Fibroblast of pulmonary artery (primary cell): Measurements from ENCODE around the gene DMPK.
A peak's percentile ranks its signal among the peaks of the same experiment; 100 is the strongest.

Source experiments
- DNase-seq: peaks from one replicate; pipeline ENCODE4 v3.0.0-alpha.2; 2010; ENCODE audit warnings: low read depth
- H3K4me3 ChIP-seq: replicated peaks from 2 replicates; pipeline ENCODE4 v1.5.1; 2011; ENCODE audit warnings: low read depth, mild to moderate bottlenecking, control low read depth, low read length, moderate library complexity
- TF ChIP-seq, protein P1 (sequence below): IDR thresholded peaks from 2 replicates; pipeline ENCODE4 v1.5.1; 2011; ENCODE audit warnings: mild to moderate bottlenecking, control low read depth, low read length, inconsistent platforms; ENCODE audit errors: missing control alignments

Gene DMPK

DNA sequence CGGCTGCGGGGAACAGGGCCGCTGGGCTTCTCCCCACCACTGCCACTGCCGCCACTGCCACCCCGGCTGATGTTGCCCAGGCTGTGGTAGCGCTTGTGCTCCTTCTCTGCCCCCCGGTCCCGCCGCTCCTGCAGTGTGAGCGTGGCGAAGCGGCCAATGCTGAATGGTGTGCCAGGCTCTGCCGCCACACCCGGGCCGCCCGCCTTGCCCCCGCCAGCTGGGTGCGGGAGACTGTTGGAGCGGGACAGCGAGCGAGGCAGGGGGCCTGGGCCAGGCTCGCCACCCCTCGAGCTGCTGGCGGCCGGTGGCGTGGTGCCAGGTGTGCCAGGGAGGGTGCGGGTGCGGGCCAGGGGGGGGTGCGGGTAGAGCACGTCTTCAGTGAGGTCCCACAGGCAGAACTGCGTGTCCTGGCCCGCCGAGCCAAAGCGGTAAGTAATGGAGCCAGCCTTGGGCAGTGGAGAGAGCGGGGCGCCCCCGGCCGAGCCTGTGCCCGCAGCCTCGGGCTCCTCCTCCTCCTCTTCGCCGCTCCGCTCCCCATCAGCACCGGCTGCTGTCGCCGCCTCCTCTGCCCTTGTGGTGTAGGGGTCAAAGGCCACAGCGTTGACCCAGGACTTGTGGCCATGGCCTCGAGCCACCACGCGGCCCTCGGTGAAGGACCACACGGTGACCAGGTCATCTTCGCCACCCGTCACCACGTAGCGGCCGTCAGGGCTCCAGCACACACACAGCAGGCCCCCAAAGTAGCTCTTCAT lies 3.7 kb upstream of the DMPK start:
- TF ChIP-seq, protein P1, sequence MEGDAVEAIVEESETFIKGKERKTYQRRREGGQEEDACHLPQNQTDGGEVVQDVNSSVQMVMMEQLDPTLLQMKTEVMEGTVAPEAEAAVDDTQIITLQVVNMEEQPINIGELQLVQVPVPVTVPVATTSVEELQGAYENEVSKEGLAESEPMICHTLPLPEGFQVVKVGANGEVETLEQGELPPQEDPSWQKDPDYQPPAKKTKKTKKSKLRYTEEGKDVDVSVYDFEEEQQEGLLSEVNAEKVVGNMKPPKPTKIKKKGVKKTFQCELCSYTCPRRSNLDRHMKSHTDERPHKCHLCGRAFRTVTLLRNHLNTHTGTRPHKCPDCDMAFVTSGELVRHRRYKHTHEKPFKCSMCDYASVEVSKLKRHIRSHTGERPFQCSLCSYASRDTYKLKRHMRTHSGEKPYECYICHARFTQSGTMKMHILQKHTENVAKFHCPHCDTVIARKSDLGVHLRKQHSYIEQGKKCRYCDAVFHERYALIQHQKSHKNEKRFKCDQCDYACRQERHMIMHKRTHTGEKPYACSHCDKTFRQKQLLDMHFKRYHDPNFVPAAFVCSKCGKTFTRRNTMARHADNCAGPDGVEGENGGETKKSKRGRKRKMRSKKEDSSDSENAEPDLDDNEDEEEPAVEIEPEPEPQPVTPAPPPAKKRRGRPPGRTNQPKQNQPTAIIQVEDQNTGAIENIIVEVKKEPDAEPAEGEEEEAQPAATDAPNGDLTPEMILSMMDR = no peak
- no peak overlapping the region for H3K4me3 ChIP-seq
- DNase-seq = no peak

DNA sequence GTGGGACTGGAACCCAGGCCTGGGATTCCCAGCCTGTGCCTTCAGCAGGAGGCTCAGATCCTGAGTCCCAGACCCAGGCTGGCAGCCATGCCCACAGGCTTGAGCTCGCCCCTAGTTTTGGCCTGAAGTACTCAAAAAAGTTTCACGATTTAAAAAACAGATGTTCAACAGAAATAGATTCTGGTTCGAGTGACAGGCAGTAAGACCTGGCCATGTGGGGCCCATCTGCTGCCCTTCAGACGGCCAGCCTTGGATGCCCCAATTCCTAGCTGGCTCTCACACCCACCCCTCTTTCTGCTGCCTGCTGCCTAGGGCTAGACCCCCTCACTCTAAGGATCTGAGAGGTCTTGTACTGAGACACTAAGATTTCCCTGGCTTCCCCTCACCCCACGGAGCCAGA lies 2.8 kb upstream of the DMPK start:
- DNase-seq = no peak

DNA sequence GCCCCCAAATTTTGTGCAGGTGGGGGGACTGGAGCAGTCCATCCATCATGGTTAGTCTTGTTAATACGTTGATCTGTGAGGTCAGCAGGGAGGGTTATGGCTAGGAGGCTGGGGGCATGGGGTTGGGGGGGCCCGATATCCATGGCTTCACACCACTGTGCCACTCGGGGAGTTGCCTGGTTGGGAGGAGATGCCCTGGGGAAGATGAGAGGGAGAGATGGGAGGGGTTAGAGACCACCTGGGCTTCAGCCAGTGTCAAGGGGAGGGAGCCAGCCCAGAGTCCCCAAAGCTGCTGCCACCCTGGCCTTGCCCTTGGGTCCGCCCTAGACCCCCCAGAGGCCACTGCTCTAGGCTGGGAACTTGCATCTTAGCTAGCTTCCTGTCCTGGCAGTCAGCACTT lies 1.8 kb upstream of the DMPK start:
- TF ChIP-seq, protein P1 = no peak
- no peak for DNase-seq
- no peak overlapping the region for H3K4me3 ChIP-seq

More for the DNA sequence above, 2.8 kb upstream of the DMPK start:
- no peak overlapping the region for H3K4me3 ChIP-seq
- TF ChIP-seq, protein P1 = no peak

DNA sequence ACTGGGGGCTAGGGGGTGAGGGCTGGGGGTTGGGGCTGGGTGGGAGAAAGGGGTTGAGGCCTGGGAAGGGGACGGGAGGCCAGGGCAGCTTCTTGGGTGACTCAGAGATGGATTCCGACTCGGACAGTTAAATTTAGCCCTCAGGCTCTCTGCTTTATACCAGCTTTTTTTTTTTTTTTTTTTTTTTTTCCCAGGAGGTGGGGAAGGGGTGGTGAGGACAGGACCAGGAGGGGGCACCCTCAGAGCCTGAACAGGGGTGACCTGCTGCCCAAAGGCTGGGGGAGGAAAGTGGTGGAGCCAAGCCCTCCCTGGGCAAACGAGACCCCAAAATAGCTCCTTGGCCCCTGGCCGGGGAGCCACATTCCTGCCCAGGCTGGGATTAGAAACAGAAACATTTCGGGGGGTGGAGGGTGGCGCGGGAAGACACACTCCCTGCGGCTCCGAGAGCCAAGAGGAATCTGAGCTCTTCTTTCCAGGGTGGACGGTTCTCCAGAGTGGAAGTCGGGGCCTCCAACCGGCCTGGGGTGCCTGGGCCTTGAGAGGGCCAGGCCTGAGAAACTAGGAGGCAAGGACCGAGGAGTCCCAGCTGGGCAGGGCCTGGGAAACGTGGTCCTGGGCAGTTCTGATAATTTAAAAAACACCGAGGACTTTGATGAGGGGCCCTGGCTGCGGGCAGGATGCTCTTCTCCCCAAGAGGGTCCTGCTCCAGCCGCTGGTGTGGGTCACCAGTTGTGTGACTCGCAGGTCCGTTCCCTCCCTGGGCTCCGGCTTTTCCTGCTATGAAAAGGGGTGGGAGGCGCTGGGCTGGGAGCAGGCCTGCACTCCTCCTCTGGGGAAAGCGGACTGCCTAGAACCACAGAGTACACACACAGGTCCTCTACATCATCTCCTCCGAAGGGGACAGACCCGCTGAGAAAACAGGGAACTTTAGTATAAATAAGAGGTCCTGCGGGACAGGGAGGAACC lies 813 bp upstream of the DMPK start:
- H3K4me3 ChIP-seq = peak overlapping the region; percentile 5
- TF ChIP-seq, protein P1 = no peak
- peak; percentile 57 for DNase-seq

DNA sequence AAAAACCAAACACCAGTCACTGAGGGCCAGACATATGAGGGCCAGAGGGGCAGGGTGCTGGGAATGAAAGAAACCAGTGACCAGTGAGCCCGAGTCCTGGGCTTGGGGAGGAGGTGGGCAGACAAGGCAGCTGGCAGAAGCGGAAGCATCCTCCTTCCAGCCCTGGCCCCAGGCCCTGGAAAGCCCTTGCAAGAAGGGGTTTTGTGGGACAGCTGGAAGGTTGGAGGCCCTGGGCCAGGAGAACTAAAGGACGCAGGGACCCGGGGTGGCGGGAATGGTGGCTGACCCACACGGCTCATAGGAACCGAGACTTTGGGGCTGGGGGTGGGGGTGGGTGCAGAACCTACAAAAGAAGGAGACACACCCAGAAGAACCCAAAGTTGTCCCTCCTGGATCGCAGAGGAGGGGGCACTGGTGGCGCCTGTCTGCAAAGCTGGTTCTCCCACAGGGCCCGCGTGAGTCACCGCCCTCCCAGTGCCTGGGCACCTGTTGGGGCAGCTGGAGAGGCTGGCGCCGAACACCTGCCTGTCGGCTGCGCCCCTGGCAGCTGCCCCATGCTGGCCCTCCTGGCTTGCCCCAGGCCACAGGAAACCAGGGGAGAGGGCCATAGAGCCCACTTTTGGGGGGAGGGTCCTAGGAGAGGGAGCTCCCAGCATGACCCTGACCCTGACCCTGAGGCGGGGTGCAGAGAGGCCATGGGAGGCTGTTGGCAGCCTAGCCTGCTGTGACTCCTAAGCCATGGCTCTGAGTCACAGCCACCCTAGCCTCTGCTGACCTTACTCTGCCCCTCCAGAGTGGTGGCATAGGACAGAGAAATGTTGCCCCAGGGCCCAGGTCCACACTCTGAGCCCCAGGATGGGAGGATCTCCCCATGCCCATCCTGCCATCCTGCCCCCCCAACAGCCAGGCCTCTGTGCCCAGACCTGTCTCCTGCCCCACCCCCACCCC lies 802 bp downstream of the DMPK start:
- DNase-seq = no peak
- peak overlapping the region; percentile 48 for H3K4me3 ChIP-seq
- TF ChIP-seq, protein P1 = no peak

DNA sequence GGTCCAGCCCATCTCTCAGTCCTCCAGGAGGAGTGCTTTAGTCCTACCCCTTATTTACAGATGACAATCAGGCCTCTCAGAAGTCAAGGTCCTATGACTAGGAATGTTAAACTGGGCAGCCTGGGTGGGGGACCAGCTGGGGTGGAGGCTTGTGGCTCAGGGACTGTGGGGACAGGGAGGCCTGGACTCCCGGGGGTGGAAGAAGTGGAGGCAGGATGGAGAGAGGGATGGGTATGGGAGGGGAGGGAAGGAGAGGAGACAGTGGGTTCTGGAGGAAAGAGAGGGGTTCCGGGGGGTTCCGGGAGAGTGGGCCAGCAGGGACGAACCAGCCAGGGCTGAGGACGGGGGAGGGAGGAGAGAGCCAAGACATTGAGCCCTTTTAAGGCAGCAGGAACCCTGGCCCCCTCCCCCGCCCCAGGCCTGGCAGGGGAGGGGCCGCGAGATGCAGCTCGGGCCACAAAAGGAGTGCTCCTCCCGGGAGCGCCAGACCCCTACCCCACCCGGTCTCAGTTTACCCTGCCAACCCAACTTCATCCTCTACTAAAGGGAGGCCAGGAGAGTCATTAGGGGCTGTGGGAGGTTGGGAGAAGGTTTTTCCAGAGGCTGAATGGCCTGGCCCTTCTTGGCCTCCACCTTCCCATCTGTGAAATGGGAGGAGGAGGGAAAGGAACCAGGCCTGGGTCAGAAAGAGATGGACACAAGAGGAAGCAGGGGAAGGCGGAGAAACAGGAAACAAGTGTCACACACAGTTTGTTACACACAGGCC lies 1.7 kb downstream of the DMPK start:
- no peak for DNase-seq
- TF ChIP-seq, protein P1 = no peak
- no peak overlapping the region for H3K4me3 ChIP-seq
